Measurements from ENCODE around the gene NCOA1. TPM values are rescaled to one million over a fixed set of nuclear protein-coding genes. Genes with fewer than 3 reads are reported as not detected.

Gene NCOA1
- total and polyA plus RNA-seq, 2 of the 4 experiments (the other 2 are of a cell fraction), result 6.7 to 11.3 TPM

GRCh38 chr2:24471662-24472061, 19.4 kb upstream of the NCOA1 start:
- Histone ChIP-seq H2BK5ac (ENCODE audit: low read depth, low read length, poor library complexity, severe bottlenecking) (no peak overlapping the region), H3K36me3 (ENCODE audit: control insufficient read depth, insufficient read depth, low read length) (no peaks in the 10 kb centered on the region), H4K91ac (ENCODE audit: insufficient read depth, low read depth, low read length) (no peak overlapping the region), H3K9me1 (ENCODE audit: insufficient read depth, low read length) (no peaks in the 10 kb centered on the region), H3K23ac (ENCODE audit: low read depth, low read length) (no peak overlapping the region), H4K8ac (ENCODE audit: low read depth in 2 of 2, low read length in 2 of 2) (no peak overlapping the region), H3K27me3 (ENCODE audit: control insufficient read depth, insufficient read depth, low read length) (peaks cover 4% of the 10 kb centered on the region), H3K4ac (ENCODE audit: low read depth, low read length) (no peak overlapping the region), H2AK9ac (replicated peaks; ENCODE audit: low read depth, low read length, poor library complexity) (no peak overlapping the region), H3K4me1 (ENCODE audit: control insufficient read depth, insufficient read depth, low read length) (no peaks in the 10 kb centered on the region), H3K9ac (ENCODE audit: low read depth, low read length) (no peak overlapping the region), H4K20me1 (ENCODE audit: insufficient read depth, low read length) (no peaks in the 10 kb centered on the region), H2BK120ac (ENCODE audit: low read depth, low read length) (no peak overlapping the region), H2BK20ac (ENCODE audit: low read depth, low read length) (no peak overlapping the region), H3K56ac (ENCODE audit: extremely low read depth, insufficient read depth, low read length) (no peak overlapping the region), H4K5ac (ENCODE audit: low read depth, low read length) (no peak overlapping the region), H3K4me2 (ENCODE audit: low read depth, low read length) (no peak overlapping the region), H3K4me3 (ENCODE audit: insufficient read depth, low read depth, low read length) (no peak overlapping the region), H3K27ac (ENCODE audit: insufficient read depth, low read length) (no peak overlapping the region), H2AK5ac (ENCODE audit: low read depth, low read length) (no peak overlapping the region), H3K9me3 (ENCODE audit: control insufficient read depth, insufficient read depth, low read length) (no peaks in the 10 kb centered on the region), H2AFZ (replicated peaks; ENCODE audit: low read length, poor library complexity) (no peak overlapping the region), H2BK15ac (ENCODE audit: low read depth, low read length) (no peak overlapping the region), H3K18ac (ENCODE audit: low read depth, low read length) (no peak overlapping the region), H3K79me1 (ENCODE audit: low read depth in 1 of 2, low read length in 2 of 2) (no peaks in the 10 kb centered on the region), H3K14ac (replicated peaks; ENCODE audit: low read depth, low read length) (no peak overlapping the region)
- in situ Hi-C loops (cut with MboI; ENCODE audit: low sequenced_read_pairs) (no loop called here), intact Hi-C loops (cut with micrococcal nuclease) (no loop called here), dilution Hi-C loops (cut with HindIII; ENCODE audit: low sequenced_read_pairs, unreplicated experiment) (no loop called here)
- CTCF ChIA-PET, result no interaction called here
- TF ChIP-seq MAZ (IDR thresholded peaks at IDR 0.05; ENCODE audit: borderline replicate concordance, low read depth, low read length) (no peak), CHD1 (IDR thresholded peaks at IDR 0.05; ENCODE audit: low read depth, low read length) (no peak), BHLHE40 (IDR thresholded peaks at IDR 0.05; ENCODE audit: low read depth, low read length) (no peak), MXI1 (IDR thresholded peaks at IDR 0.05; ENCODE audit: borderline replicate concordance, low read depth, low read length) (no peak), SMC3 (IDR thresholded peaks at IDR 0.05; ENCODE audit: low read depth, low read length) (no peak), RFX5 (IDR thresholded peaks at IDR 0.05; ENCODE audit: low read depth, low read length) (no peak), POLR2A (IDR thresholded peaks at IDR 0.05; ENCODE audit: low read depth, low read length) (no peak), MAFK (IDR thresholded peaks at IDR 0.05; ENCODE audit: low read depth, low read length) (no peak), USF2 (IDR thresholded peaks at IDR 0.05; ENCODE audit: low read depth, low read length) (no peak)
- WGBS, 2 experiments (ENCODE audit: extremely low coverage in 2 of 2, insufficient read length in 1 of 2), result 80% methylated on average over 1 of the region's 5 CpGs; no CpG with 5 or more reads in 1 of the 2 experiments
- no peak for ATAC-seq (ENCODE audit: low read depth)
- POLR2A ChIA-PET (ENCODE audit: unreplicated experiment), result no interaction called here
- DNase-seq, result no peak
- BruUV-seq (replicated peaks), result no TSS peak

Data from IMR-90 (cell line).